Activated CD8-positive, alpha-beta memory T cell treated with anti-CD3 and anti-CD28 coated beads for 36 hours (primary cell): ENCODE results near the gene MACROD2. TPM values are rescaled to one million over a fixed set of nuclear protein-coding genes. Genes with fewer than 3 reads are reported as not detected.

Experiments used
- CTCF ChIA-PET: fragments of 350-600 bp; sonication (Branson Sonifier 250); formaldehyde crosslinking; loops from one replicate; lab custom pipeline; 2021; ENCODE audit warnings: antibody characterized with exemption; lab: Charles Lee
- POLR2A ChIA-PET: fragments of 350-600 bp; sonication (Branson Sonifier 250); formaldehyde crosslinking; loops from one replicate; lab custom pipeline; 2021; ENCODE audit warnings: antibody characterized with exemption; lab: Charles Lee
- total RNA-seq, 2 experiments: library from RNA; stranded (reverse); gene quantifications; one replicate each; pipeline ENCODE4 v1.2.3, GENCODE V29; 2021

Gene MACROD2
- total RNA-seq, 2 experiments from 2014 or later = not detected

GRCh38 chr20:15204234-15204633, 1208.9 kb downstream of the MACROD2 start:
- POLR2A ChIA-PET = no interaction called here
- CTCF ChIA-PET = no interaction called here

- ChIA-PET POLR2A (no interaction called here), CTCF (no interaction called here)
These were observed 1209.7 kb downstream of the MACROD2 start for GRCh38 chr20:15205028-15205427.

- ChIA-PET POLR2A (no interaction called here), CTCF (no interaction called here)
These were observed 1210.4 kb downstream of the MACROD2 start for GRCh38 chr20:15205719-15206118.

- ChIA-PET CTCF (no interaction called here), POLR2A (no interaction called here)
These were observed 1214.2 kb downstream of the MACROD2 start for GRCh38 chr20:15209537-15209936.

- ChIA-PET CTCF (no interaction called here), POLR2A (no interaction called here)
These were observed 1218.7 kb downstream of the MACROD2 start for GRCh38 chr20:15214051-15214450.

- POLR2A ChIA-PET = no interaction called here
- CTCF ChIA-PET = no interaction called here
These were observed 1224.8 kb downstream of the MACROD2 start for GRCh38 chr20:15220009-15220656.

GRCh38 chr20:15220778-15221565, 1225.7 kb downstream of the MACROD2 start:
- ChIA-PET POLR2A (no interaction called here), CTCF (no interaction called here)

- CTCF ChIA-PET = no interaction called here
- POLR2A ChIA-PET = no interaction called here
These were observed 1227.4 kb downstream of the MACROD2 start for GRCh38 chr20:15222502-15223330.

GRCh38 chr20:15224199-15224598, 1228.9 kb downstream of the MACROD2 start:
- CTCF ChIA-PET = interaction anchor here (0.7 kb wide), 1 partner anchor 202 kb away, joined by 4 read pairs; no protein-coding TSS in a partner anchor
- POLR2A ChIA-PET = no interaction called here

GRCh38 chr20:15227102-15227501, 1231.8 kb downstream of the MACROD2 start:
- ChIA-PET CTCF (no interaction called here), POLR2A (no interaction called here)

- CTCF ChIA-PET = no interaction called here
- POLR2A ChIA-PET = no interaction called here
These were observed 1236.9 kb downstream of the MACROD2 start for GRCh38 chr20:15232243-15232642.

GRCh38 chr20:15235471-15236198, 1240.3 kb downstream of the MACROD2 start:
- ChIA-PET CTCF (no interaction called here), POLR2A (no interaction called here)

- ChIA-PET POLR2A (no interaction called here), CTCF (no interaction called here)
These were observed 1241.5 kb downstream of the MACROD2 start for GRCh38 chr20:15236812-15237211.

GRCh38 chr20:15239542-15240206, 1244.4 kb downstream of the MACROD2 start:
- ChIA-PET CTCF (no interaction called here), POLR2A (no interaction called here)

- ChIA-PET POLR2A (no interaction called here), CTCF (no interaction called here)
These were observed 1245.5 kb downstream of the MACROD2 start for GRCh38 chr20:15240801-15241200.

- CTCF ChIA-PET = no interaction called here
- POLR2A ChIA-PET = no interaction called here
These were observed 1246.4 kb downstream of the MACROD2 start for GRCh38 chr20:15241681-15242080.

GRCh38 chr20:15242773-15243172, 1247.5 kb downstream of the MACROD2 start:
- CTCF ChIA-PET = no interaction called here

GRCh38 chr20:15245896-15246295, 1250.6 kb downstream of the MACROD2 start:
- POLR2A ChIA-PET = no interaction called here
- CTCF ChIA-PET = no interaction called here

More at GRCh38 chr20:15242773-15243172, 1247.5 kb downstream of the MACROD2 start:
- POLR2A ChIA-PET = no interaction called here
